Peyer's patch (tissue), 4 donors: ENCODE measurements around the gene ZNF668. TPM values are rescaled to one million over a fixed set of nuclear protein-coding genes. Genes with fewer than 3 reads are reported as not detected.

ENCODE experiments used
- DNase-seq, 3 donors: peaks; one replicate each; pipeline ENCODE4 v3.0.0-alpha.2; 2017 to 2019
- H3K27ac ChIP-seq, 4 donors: fragments of 200-600 bp; sonication (generic); one replicate each; pipeline ENCODE4 v1.5.1; 2016 to 2019
- H3K27me3 ChIP-seq, 2 donors: fragments of 200-600 bp; sonication (generic); one replicate each; pipeline ENCODE4 v1.5.1; 2019
- H3K36me3 ChIP-seq, 3 donors: fragments of 200-600 bp; sonication (generic); one replicate each; pipeline ENCODE4 v1.5.1; 2016 to 2019
- H3K4me1 ChIP-seq, 4 donors: fragments of 200-600 bp; sonication (generic); one replicate each; pipeline ENCODE4 v1.5.1; 2016 to 2019
- H3K4me3 ChIP-seq, 4 donors: fragments of 200-600 bp; sonication (generic); 1 replicate in 3 of 4; 2 replicates in 1 of 4; pipeline ENCODE4 v1.5.1; 2016 to 2019; ENCODE audit warnings: mild to moderate bottlenecking in 1 of 4
- H3K9me3 ChIP-seq, 4 donors: fragments of 200-600 bp; sonication (generic); one replicate each; pipeline ENCODE4 v1.5.1; 2016 to 2019; ENCODE audit warnings: mild to moderate bottlenecking in 1 of 4
- POLR2A ChIP-seq, 2 donors: fragments of 450-650 bp; IDR thresholded peaks; one replicate each; pipeline ENCODE4 v1.5.1; 2017; ENCODE audit warnings: antibody characterized with exemption in 2 of 2, mild to moderate bottlenecking in 2 of 2, moderate library complexity in 2 of 2
- total RNA-seq, 4 donors: library from RNA; depleted of rRNA; stranded (reverse); fragments of >200 nt; gene quantifications; one replicate each; pipeline ENCODE4 v1.1.0, GENCODE V29; 2016
- TF ChIP-seq, protein P1 (sequence below), 6 experiments: fragments of 450-650 bp in 4 of 6; fragments of 200-600 bp in 2 of 6; sonication (generic) in 1 of 6; IDR thresholded peaks; one replicate each; pipeline ENCODE4 v1.5.1; 2017 to 2019; ENCODE audit warnings: antibody characterized with exemption in 6 of 6, mild to moderate bottlenecking in 3 of 6, moderate library complexity in 1 of 6

ZNF668 gene
- total RNA-seq, 4 donors from 2014 or later: 3.3 to 17.2 (median 11.4) TPM

DNA sequence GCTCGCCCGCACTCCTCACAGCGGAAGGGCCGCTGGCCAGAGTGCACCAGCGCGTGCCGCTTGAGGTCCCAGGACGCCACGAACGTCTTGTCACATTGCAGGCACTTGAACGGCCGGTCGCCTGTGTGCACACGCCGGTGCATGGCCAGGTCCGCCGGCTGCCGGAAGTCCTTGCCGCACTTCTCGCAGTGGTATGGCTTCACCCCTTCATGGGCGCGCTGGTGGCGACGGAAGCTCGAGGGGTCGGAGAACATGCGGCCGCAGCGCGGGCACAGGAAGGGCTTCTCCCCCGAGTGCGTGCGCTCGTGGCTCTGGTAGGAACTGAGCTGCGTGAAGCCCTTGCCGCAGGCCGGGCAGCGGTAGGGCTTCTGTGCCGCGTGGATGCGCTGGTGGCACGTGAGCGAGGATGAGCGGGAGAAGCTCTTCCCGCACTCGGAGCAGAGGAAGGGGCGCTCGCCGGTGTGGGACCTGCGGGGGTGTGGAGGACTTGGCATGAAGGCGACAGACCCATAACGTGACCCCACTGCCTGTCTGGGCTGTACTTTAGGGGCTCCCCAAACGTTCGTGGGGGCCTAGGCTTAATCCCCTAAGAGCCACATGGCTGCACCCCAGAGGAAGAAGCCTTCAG, 12.1 kb downstream of the ZNF668 start:
- H3K9me3 ChIP-seq: no peaks in the 10 kb centered on the region
- peaks cover 0 to 8% (median 0%) of the 10 kb centered on the region in 4 donors for H3K4me1 ChIP-seq
- no peaks in the 10 kb centered on the region for H3K27me3 ChIP-seq
- peaks cover 0 to 27% (median 0%) of the 10 kb centered on the region in 3 donors for H3K36me3 ChIP-seq
- H3K27ac ChIP-seq: no peak overlapping the region
- H3K4me3 ChIP-seq: no peak overlapping the region
- TF ChIP-seq, protein P1, sequence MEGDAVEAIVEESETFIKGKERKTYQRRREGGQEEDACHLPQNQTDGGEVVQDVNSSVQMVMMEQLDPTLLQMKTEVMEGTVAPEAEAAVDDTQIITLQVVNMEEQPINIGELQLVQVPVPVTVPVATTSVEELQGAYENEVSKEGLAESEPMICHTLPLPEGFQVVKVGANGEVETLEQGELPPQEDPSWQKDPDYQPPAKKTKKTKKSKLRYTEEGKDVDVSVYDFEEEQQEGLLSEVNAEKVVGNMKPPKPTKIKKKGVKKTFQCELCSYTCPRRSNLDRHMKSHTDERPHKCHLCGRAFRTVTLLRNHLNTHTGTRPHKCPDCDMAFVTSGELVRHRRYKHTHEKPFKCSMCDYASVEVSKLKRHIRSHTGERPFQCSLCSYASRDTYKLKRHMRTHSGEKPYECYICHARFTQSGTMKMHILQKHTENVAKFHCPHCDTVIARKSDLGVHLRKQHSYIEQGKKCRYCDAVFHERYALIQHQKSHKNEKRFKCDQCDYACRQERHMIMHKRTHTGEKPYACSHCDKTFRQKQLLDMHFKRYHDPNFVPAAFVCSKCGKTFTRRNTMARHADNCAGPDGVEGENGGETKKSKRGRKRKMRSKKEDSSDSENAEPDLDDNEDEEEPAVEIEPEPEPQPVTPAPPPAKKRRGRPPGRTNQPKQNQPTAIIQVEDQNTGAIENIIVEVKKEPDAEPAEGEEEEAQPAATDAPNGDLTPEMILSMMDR (IDR thresholded peaks at IDR 0.05): no peak
- TF ChIP-seq POLR2A (IDR thresholded peaks at IDR 0.05): no peak
- no peak for DNase-seq

DNA sequence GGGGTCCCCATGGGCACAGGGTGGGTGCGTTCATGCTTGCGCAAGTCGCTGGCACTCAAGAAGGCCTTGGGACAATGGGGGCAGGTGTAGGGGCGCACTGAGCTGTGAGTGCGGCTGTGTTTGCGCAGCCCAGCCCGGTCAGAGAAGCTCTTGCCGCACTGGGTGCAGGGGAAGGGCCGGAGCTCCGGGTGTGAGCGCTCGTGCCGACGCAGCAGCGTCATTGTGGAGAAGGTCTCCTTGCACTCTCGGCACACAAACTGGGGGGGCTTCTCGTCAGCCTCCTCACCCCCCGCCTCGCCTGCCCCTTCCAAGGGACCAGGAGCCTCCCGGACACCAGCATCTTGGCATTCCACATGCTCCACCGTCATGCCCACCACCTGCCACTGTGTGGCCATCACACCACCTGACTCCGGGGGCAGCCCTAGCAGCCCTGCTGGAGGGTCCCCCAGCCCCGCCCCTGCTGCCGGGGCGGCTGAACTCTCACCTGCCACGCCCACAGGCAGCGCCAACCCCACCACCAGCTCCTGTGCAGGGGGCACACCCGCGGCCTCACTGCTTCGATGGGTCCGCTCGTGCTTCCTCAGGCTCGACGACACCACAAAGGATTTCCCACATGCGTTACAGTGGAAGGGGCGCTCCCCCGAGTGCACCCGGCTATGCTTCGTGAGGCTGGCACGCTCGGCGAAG, 12.8 kb downstream of the ZNF668 start:
- TF ChIP-seq, protein P1 (IDR thresholded peaks at IDR 0.05): no peak
- TF ChIP-seq POLR2A (IDR thresholded peaks at IDR 0.05): no peak
- H3K27me3 ChIP-seq: no peaks in the 10 kb centered on the region
- H3K4me1 ChIP-seq: peaks cover 0 to 8% (median 0%) of the 10 kb centered on the region in 4 donors
- no peak for DNase-seq
- H3K36me3 ChIP-seq: peaks cover 0 to 27% (median 0%) of the 10 kb centered on the region in 3 donors
- no peaks in the 10 kb centered on the region for H3K9me3 ChIP-seq
- no peak overlapping the region for H3K4me3 ChIP-seq
- H3K27ac ChIP-seq: no peak overlapping the region

DNA sequence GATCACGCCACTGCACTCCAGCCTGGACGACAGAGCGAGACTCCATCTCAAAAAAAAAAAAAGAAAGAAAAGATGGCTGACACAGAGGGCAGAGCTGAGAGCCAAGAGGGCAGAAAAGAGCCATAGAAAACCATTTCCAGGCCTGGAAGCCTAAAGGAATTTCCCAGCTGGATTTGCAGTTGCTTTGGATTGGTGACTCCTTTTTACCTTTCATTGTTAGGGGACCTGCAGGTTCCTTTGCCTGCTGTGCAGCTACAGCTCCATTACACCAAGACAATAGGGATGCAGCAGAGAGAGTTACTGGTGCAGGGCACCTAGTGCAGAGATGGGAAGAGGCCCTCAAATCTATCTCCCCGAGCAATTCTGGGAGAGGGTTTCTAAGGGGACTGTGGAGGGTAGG, 18.4 kb downstream of the ZNF668 start:
- H3K27ac ChIP-seq: no peak overlapping the region
- TF ChIP-seq POLR2A (IDR thresholded peaks at IDR 0.05): no peak
- TF ChIP-seq, protein P1 (IDR thresholded peaks at IDR 0.05): no peak
- DNase-seq: no peak
- H3K36me3 ChIP-seq: no peaks in the 10 kb centered on the region
- no peaks in the 10 kb centered on the region for H3K9me3 ChIP-seq
- peaks cover 0 to 4% (median 0%) of the 10 kb centered on the region in 4 donors for H3K4me1 ChIP-seq
- no peaks in the 10 kb centered on the region for H3K27me3 ChIP-seq
- H3K4me3 ChIP-seq: no peak overlapping the region

DNA sequence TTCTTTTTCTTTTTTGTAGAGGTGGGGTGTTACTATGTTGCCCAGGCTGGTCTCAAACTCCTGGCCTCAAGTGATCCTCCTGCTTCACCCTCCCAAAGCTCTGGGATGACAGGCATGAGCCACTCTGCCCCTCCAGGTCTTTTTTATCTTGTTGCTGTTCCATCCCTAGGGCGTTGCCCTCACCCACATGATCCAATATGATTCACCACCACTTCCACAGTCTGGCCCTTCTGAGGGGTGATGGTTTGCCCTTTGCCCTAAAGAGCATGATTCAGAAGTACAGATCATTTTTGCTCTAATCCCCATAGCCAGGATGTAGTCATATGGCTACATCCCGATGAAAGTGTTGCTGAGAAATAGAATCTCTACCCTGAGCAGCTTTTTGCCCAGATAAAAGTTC, 21.9 kb downstream of the ZNF668 start:
- peak overlapping the region in 1 of 4 donors; percentile 65 for H3K27ac ChIP-seq
- peaks cover 0 to 4% (median 0%) of the 10 kb centered on the region in 4 donors for H3K4me1 ChIP-seq
- no peak for TF ChIP-seq POLR2A (IDR thresholded peaks at IDR 0.05)
- TF ChIP-seq, protein P1 (IDR thresholded peaks at IDR 0.05): no peak
- H3K4me3 ChIP-seq: no peak overlapping the region
- H3K9me3 ChIP-seq: no peaks in the 10 kb centered on the region
- H3K36me3 ChIP-seq: no peaks in the 10 kb centered on the region
- H3K27me3 ChIP-seq: no peaks in the 10 kb centered on the region
- peak in 2 of 3 donors; percentile 58 to 78 for DNase-seq

DNA sequence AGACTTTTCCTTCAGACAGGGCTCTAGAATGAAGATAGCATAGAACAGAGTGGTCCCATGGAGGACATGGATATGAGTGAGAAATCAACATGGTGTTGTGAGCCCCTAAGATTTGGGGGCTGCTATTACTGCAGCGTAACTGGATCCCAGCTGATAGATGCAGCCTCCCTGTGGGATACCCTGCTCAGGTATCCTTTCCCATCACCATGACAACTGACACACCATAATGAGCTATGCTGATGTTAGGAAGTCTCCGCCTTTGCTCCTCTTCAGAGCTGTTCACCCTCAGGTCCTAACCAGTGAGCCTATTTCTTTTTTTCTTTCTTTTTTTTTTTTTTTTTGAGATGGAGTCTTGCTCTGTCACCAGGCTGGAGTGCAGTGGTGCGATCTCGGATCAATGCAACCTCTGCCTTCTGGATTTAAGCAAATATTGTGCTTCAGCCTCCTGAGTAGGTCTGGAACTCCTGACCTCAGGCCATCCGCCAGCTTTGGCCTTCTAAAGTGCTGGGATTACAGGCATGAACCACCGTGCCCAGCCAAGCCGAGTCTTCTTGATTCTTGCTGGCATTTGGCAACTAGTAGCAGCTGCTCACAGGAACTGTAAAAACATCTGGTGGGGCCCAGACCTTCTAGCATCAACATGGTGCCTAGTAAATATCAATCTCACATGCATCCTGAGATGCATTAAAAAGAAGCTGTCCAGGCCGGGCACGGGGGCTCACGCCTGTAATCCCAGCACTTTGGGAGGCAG, 23.6 kb downstream of the ZNF668 start:
- TF ChIP-seq, protein P1 (IDR thresholded peaks at IDR 0.05): no peak
- no peak for TF ChIP-seq POLR2A (IDR thresholded peaks at IDR 0.05)

More for the DNA sequence above, 23.6 kb downstream of the ZNF668 start:
- Histone ChIP-seq H3K36me3 (no peaks in the 10 kb centered on the region), H3K9me3 (no peaks in the 10 kb centered on the region), H3K4me1 (peaks cover 0 to 4% (median 0%) of the 10 kb centered on the region in 4 donors), H3K27ac (no peak overlapping the region), H3K4me3 (no peak overlapping the region), H3K27me3 (no peaks in the 10 kb centered on the region)
- DNase-seq: no peak
